Calu3 (cell line): ENCODE measurements around the gene MBP. TPM values are rescaled to one million over a fixed set of nuclear protein-coding genes. Genes with fewer than 3 reads are reported as not detected.

Experiments
- BruUV-seq: library from RNA; stranded (reverse); fragments of 400-500 nt; replicated peaks from 2 replicates; lab custom pipeline; 2021; lab: Mats Ljungman, UMichigan
- CTCF ChIA-PET: fragments of 300-600 bp; sonication (Branson Sonifier 250); formaldehyde crosslinking; loops from one replicate; lab custom pipeline; 2022; ENCODE audit warnings: antibody characterized with exemption; lab: Charles Lee
- DNase-seq: peaks from one replicate; pipeline ENCODE4 v3.0.0; 2022
- H3K27ac Mint-ChIP-seq: one replicate; pipeline ENCODE4 v1.8.0; 2022; ENCODE audit warnings: mixed read lengths; ENCODE audit not compliant: unreplicated experiment
- H3K27me3 Mint-ChIP-seq: one replicate; pipeline ENCODE4 v1.8.0; 2022; ENCODE audit warnings: mixed read lengths; ENCODE audit not compliant: unreplicated experiment
- H3K36me3 Mint-ChIP-seq: one replicate; pipeline ENCODE4 v1.8.0; 2022; ENCODE audit warnings: mild to moderate bottlenecking, moderate library complexity, mixed read lengths; ENCODE audit not compliant: insufficient read depth, unreplicated experiment
- H3K4me1 Mint-ChIP-seq: one replicate; pipeline ENCODE4 v1.8.0; 2022; ENCODE audit warnings: mild to moderate bottlenecking, low read depth, mixed read lengths; ENCODE audit not compliant: unreplicated experiment
- H3K4me3 Mint-ChIP-seq: one replicate; pipeline ENCODE4 v1.8.0; 2022; ENCODE audit warnings: mild to moderate bottlenecking, low read depth, moderate library complexity, mixed read lengths; ENCODE audit not compliant: unreplicated experiment
- H3K9me3 Mint-ChIP-seq: one replicate; pipeline ENCODE4 v1.8.0; 2022; ENCODE audit warnings: low read depth, mixed read lengths; ENCODE audit not compliant: unreplicated experiment
- CTCF ChIP-seq: fragments of 200-600 bp; IDR thresholded peaks from one replicate; pipeline ENCODE4 v1.8.0; 2022; ENCODE audit warnings: antibody characterized with exemption; ENCODE audit not compliant: unreplicated experiment
- intact Hi-C: fragments of 100-400 bp; cut with micrococcal nuclease; formaldehyde crosslinking; loops from one replicate; pipeline ENCODE4 v1.10.0; 2022; ENCODE audit not compliant: unreplicated experiment
- total RNA-seq: library from RNA; stranded (reverse); gene quantifications from 2 replicates; pipeline ENCODE4 v1.2.3, GENCODE V29; 2022

Gene MBP
- total RNA-seq, 1 experiment from 2014 or later: 221 TPM

DNA sequence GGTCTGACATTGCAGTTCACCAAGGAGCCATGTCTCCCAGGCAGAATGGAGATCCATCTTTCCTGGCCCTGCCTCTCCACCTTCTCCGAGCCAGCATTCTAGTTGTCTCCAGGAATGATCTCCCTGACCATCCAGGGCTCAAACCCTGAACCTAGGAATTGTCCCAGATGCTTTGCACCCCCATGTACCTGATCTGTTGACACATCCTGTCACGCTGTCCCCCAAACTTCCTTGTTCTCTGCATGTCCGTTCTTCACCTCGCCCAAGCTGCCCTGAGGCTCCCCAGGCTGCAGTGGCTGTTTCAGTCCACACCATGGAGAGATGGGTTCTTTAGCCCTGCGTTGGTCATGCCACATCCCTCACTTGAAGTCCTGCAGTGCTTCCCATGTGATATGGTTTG is 7.0 kb upstream of the MBP start:
- Mint-ChIP-seq H3K4me1 (no peaks in the 10 kb centered on the region), H3K9me3 (peaks cover 13% of the 10 kb centered on the region), H3K36me3 (no peaks in the 10 kb centered on the region), H3K27ac (no peak overlapping the region), H3K27me3 (peaks cover 14% of the 10 kb centered on the region), H3K4me3 (no peak overlapping the region)
- no peak for DNase-seq
- no peak for TF ChIP-seq CTCF
- no TSS peak for BruUV-seq
- CTCF ChIA-PET: interaction anchor here (0.8 to 1.1 kb wide), 3 partner anchors 9 to 55 kb away, joined by 3 read pairs; no protein-coding TSS in a partner anchor
- intact Hi-C loops: loop anchor here (2.0 kb wide), 2 partner anchors 29 to 43 kb away; no protein-coding TSS in a partner anchor

GRCh38 chr18:77138270-77138669 is 5.7 kb upstream of the MBP start:
- H3K27ac Mint-ChIP-seq: no peak overlapping the region
- CTCF ChIA-PET: interaction anchor here (0.6 to 1.3 kb wide), 5 partner anchors 8 to 1738 kb away, joined by 3 to 14 read pairs (median 3); no protein-coding TSS in a partner anchor
- DNase-seq: no peak
- no peak overlapping the region for H3K4me3 Mint-ChIP-seq
- no peak for TF ChIP-seq CTCF
- no peaks in the 10 kb centered on the region for H3K4me1 Mint-ChIP-seq
- H3K27me3 Mint-ChIP-seq: peaks cover under 1% of the 10 kb centered on the region
- peaks cover 7% of the 10 kb centered on the region for H3K9me3 Mint-ChIP-seq
- no TSS peak for BruUV-seq
- intact Hi-C loops: loop anchor here (2.0 kb wide), 1 partner anchor 45 kb away; no protein-coding TSS in a partner anchor
- peaks cover 11% of the 10 kb centered on the region for H3K36me3 Mint-ChIP-seq

GRCh38 chr18:77137851-77138250 is 5.3 kb upstream of the MBP start:
- H3K9me3 Mint-ChIP-seq: peaks cover 7% of the 10 kb centered on the region
- H3K4me3 Mint-ChIP-seq: no peak overlapping the region
- H3K27ac Mint-ChIP-seq: no peak overlapping the region
- CTCF ChIA-PET: interaction anchor here (0.6 to 1.3 kb wide), 3 partner anchors 10 to 1738 kb away, joined by 3 to 14 read pairs (median 4); no protein-coding TSS in a partner anchor
- intact Hi-C loops: loop anchor here (2.0 kb wide), 1 partner anchor 45 kb away; no protein-coding TSS in a partner anchor
- H3K27me3 Mint-ChIP-seq: no peaks in the 10 kb centered on the region
- peaks cover 15% of the 10 kb centered on the region for H3K36me3 Mint-ChIP-seq
- no TSS peak for BruUV-seq
- H3K4me1 Mint-ChIP-seq: no peaks in the 10 kb centered on the region
- TF ChIP-seq CTCF: no peak
- no peak for DNase-seq

DNA sequence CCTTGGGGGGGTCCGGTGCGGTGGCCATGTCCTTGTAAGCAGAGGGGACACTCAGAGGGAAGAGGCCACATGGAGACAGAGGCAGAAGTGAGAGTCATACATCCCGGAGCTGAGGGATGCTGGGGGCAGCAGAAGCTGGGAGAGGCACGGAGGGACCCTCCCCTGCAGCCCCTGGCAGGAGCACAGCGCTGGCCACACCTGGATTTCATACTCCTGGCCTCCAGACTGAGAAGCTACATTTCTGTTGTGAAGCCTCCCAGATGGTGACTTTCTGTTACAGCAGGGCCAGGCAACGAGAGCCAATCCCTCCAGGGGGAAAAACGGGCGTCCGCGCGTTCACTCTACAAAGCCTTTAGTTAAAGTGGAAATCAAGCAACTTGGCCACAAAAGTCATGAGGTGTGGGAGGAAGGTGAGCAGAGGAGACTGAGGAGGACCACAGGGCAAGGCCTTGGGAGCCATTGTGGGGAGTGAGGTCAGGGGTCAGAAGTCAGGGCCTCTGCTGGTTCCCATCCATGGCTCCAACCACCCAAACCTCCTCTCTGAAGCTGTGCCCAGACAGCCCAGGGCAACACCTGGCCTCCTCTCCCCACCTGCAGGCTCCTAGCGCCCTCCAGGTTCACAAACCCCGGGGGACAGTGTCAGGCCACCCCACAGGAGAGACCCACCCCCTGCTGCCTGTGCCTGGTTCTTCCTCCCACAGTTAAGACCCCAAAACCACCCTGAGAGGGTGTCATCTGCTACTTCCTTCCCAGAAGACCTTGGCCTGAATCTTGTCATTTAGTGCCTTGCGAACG is 4.5 kb upstream of the MBP start:
- intact Hi-C loops: no loop called here
- H3K27ac Mint-ChIP-seq: no peak overlapping the region
- BruUV-seq: no TSS peak

More for the DNA sequence above, 4.5 kb upstream of the MBP start:
- H3K9me3 Mint-ChIP-seq: no peaks in the 10 kb centered on the region
- H3K4me3 Mint-ChIP-seq: no peak overlapping the region
- CTCF ChIA-PET: interaction anchor here (0.7 kb wide), 1 partner anchor 10 kb away, joined by 3 read pairs; no protein-coding TSS in a partner anchor
- DNase-seq: no peak
- H3K4me1 Mint-ChIP-seq: no peaks in the 10 kb centered on the region
- H3K27me3 Mint-ChIP-seq: no peaks in the 10 kb centered on the region
- no peak for TF ChIP-seq CTCF
- H3K36me3 Mint-ChIP-seq: peaks cover 21% of the 10 kb centered on the region
